T-helper 17 cell (primary cell): ENCODE data around the gene IQGAP3. TPM values are rescaled to one million over a fixed set of nuclear protein-coding genes. Genes with fewer than 3 reads are reported as not detected.

Source experiments
- ATAC-seq: fragments of 150-1000 bp; cut with Tn5 transposase; 2 replicates; pipeline ENCODE4 v1.10.0; 2021; ENCODE audit warnings: mild to moderate bottlenecking, moderate library complexity
- DNase-seq, 3 donors: peaks; one replicate each; pipeline versions ENCODE4 v3.0.0 to v3.0.0-alpha.2; 2020 to 2021
- H3K9me3 ChIP-seq: one replicate; pipeline ENCODE4 v1.7.0; 2013; ENCODE audit warnings: low read length, mild to moderate bottlenecking; ENCODE audit not compliant: control insufficient read depth, poor library complexity, severe bottlenecking
- H3K27ac Mint-ChIP-seq: one replicate; pipeline ENCODE4 v1.8.0; 2022; ENCODE audit warnings: mild to moderate bottlenecking, moderate library complexity, mixed read lengths
- H3K27me3 Mint-ChIP-seq: one replicate; pipeline ENCODE4 v1.8.0; 2022; ENCODE audit warnings: mixed read lengths
- H3K36me3 Mint-ChIP-seq: one replicate; pipeline ENCODE4 v1.8.0; 2022; ENCODE audit warnings: low read depth, mixed read lengths
- H3K4me1 Mint-ChIP-seq: one replicate; pipeline ENCODE4 v1.8.0; 2022; ENCODE audit warnings: mild to moderate bottlenecking, mixed read lengths
- H3K4me3 Mint-ChIP-seq: one replicate; pipeline ENCODE4 v1.8.0; 2022; ENCODE audit warnings: mild to moderate bottlenecking, moderate library complexity, mixed read lengths
- total RNA-seq, 4 donors: library from RNA in 2 of 4; stranded (reverse) in 2 of 4; gene quantifications; one replicate each; pipeline ENCODE4 v1.2.3 and lab custom pipeline; 2022 to 2026

The IQGAP3 gene
- total RNA-seq, 2 donors from 2014 or later: not detected

- DNase-seq (no peak), ATAC-seq (no peak)
- Mint-ChIP-seq H3K27me3 (no peaks in the 10 kb centered on the region), H3K36me3 (peaks cover 6% of the 10 kb centered on the region), H3K4me3 (peak overlapping the region; percentile 92), H3K27ac (peak overlapping the region; percentile 68), H3K4me1 (peaks cover 67% of the 10 kb centered on the region)
- H3K9me3 ChIP-seq: no peaks in the 10 kb centered on the region
Observed at GRCh38 chr1:156497078-156497742, 75.2 kb downstream of the IQGAP3 start.

- peaks cover 6% of the 10 kb centered on the region for H3K36me3 Mint-ChIP-seq
- peak overlapping the region; percentile 77 for H3K4me3 Mint-ChIP-seq
- H3K4me1 Mint-ChIP-seq: peaks cover 75% of the 10 kb centered on the region
- DNase-seq (no peak), ATAC-seq (no peak)
- H3K9me3 ChIP-seq: no peaks in the 10 kb centered on the region
- H3K27me3 Mint-ChIP-seq: no peaks in the 10 kb centered on the region
- peak overlapping the region; percentile 43 for H3K27ac Mint-ChIP-seq
Observed at GRCh38 chr1:156496211-156496761, 76.1 kb downstream of the IQGAP3 start.

- ATAC-seq (no peak), DNase-seq (no peak)
- Mint-ChIP-seq H3K4me3 (peak overlapping the region; percentile 77), H3K36me3 (peaks cover 6% of the 10 kb centered on the region), H3K4me1 (peaks cover 82% of the 10 kb centered on the region), H3K27ac (peak overlapping the region; percentile 43), H3K27me3 (no peaks in the 10 kb centered on the region)
- H3K9me3 ChIP-seq: no peaks in the 10 kb centered on the region
Observed at GRCh38 chr1:156495401-156496140, 76.8 kb downstream of the IQGAP3 start.

GRCh38 chr1:156494309-156494895, 78.0 kb downstream of the IQGAP3 start:
- peak overlapping the region; percentile 77 for H3K4me3 Mint-ChIP-seq
- no peaks in the 10 kb centered on the region for H3K27me3 Mint-ChIP-seq
- peaks cover 6% of the 10 kb centered on the region for H3K36me3 Mint-ChIP-seq
- DNase-seq: no peak
- peak overlapping the region; percentile 27 for H3K27ac Mint-ChIP-seq
- no peaks in the 10 kb centered on the region for H3K9me3 ChIP-seq
- no peak for ATAC-seq
- H3K4me1 Mint-ChIP-seq: peaks cover 89% of the 10 kb centered on the region

GRCh38 chr1:156493742-156494141, 78.6 kb downstream of the IQGAP3 start:
- DNase-seq (no peak), ATAC-seq (no peak)
- H3K9me3 ChIP-seq: no peaks in the 10 kb centered on the region
- H3K4me3 Mint-ChIP-seq: peak overlapping the region; percentile 77
- H3K4me1 Mint-ChIP-seq: peaks cover 89% of the 10 kb centered on the region
- peaks cover 6% of the 10 kb centered on the region for H3K36me3 Mint-ChIP-seq
- H3K27ac Mint-ChIP-seq: peak overlapping the region; percentile 27
- H3K27me3 Mint-ChIP-seq: no peaks in the 10 kb centered on the region

- Mint-ChIP-seq H3K27ac (peak overlapping the region; percentile 97), H3K27me3 (no peaks in the 10 kb centered on the region), H3K4me1 (peaks cover 91% of the 10 kb centered on the region), H3K36me3 (peaks cover 6% of the 10 kb centered on the region), H3K4me3 (peak overlapping the region; percentile 77)
- H3K9me3 ChIP-seq: no peaks in the 10 kb centered on the region
- DNase-seq (no peak), ATAC-seq (no peak)
Observed at GRCh38 chr1:156493154-156493631, 79.2 kb downstream of the IQGAP3 start.

GRCh38 chr1:156492591-156493080, 79.7 kb downstream of the IQGAP3 start:
- Mint-ChIP-seq H3K27me3 (no peaks in the 10 kb centered on the region), H3K4me3 (peak overlapping the region; percentile 77), H3K27ac (peak overlapping the region; percentile 97), H3K36me3 (peaks cover 6% of the 10 kb centered on the region), H3K4me1 (peaks cover 91% of the 10 kb centered on the region)
- ATAC-seq (no peak), DNase-seq (no peak)
- no peaks in the 10 kb centered on the region for H3K9me3 ChIP-seq

GRCh38 chr1:156492013-156492590, 80.3 kb downstream of the IQGAP3 start:
- Mint-ChIP-seq H3K27ac (peak overlapping the region; percentile 97), H3K36me3 (peaks cover 6% of the 10 kb centered on the region), H3K4me1 (peaks cover 91% of the 10 kb centered on the region), H3K4me3 (peak overlapping the region; percentile 77), H3K27me3 (no peaks in the 10 kb centered on the region)
- no peak for ATAC-seq
- no peaks in the 10 kb centered on the region for H3K9me3 ChIP-seq
- no peak for DNase-seq

- no peaks in the 10 kb centered on the region for H3K27me3 Mint-ChIP-seq
- H3K9me3 ChIP-seq: no peaks in the 10 kb centered on the region
- no peak for ATAC-seq
- peaks cover 89% of the 10 kb centered on the region for H3K4me1 Mint-ChIP-seq
- peak overlapping the region; percentile 84 for H3K4me3 Mint-ChIP-seq
- peak overlapping the region; percentile 97 for H3K27ac Mint-ChIP-seq
- no peak for DNase-seq
- H3K36me3 Mint-ChIP-seq: peaks cover 6% of the 10 kb centered on the region
Observed at GRCh38 chr1:156491151-156491949, 81.0 kb downstream of the IQGAP3 start.

- H3K27ac Mint-ChIP-seq: peak overlapping the region; percentile 97
- peak overlapping the region; percentile 84 for H3K4me3 Mint-ChIP-seq
Observed at GRCh38 chr1:156490401-156491032, 81.8 kb downstream of the IQGAP3 start.

GRCh38 chr1:156489935-156490293, 82.5 kb downstream of the IQGAP3 start:
- Mint-ChIP-seq H3K4me3 (peak overlapping the region; percentile 84), H3K27me3 (no peaks in the 10 kb centered on the region), H3K4me1 (peaks cover 81% of the 10 kb centered on the region), H3K27ac (peak overlapping the region; percentile 97), H3K36me3 (no peaks in the 10 kb centered on the region)
- ATAC-seq (no peak), DNase-seq (no peak)
- H3K9me3 ChIP-seq: no peaks in the 10 kb centered on the region

More at GRCh38 chr1:156490401-156491032, 81.8 kb downstream of the IQGAP3 start:
- no peaks in the 10 kb centered on the region for H3K9me3 ChIP-seq
- DNase-seq (no peak), ATAC-seq (no peak)
- Mint-ChIP-seq H3K27me3 (no peaks in the 10 kb centered on the region), H3K36me3 (peaks cover 2% of the 10 kb centered on the region), H3K4me1 (peaks cover 83% of the 10 kb centered on the region)
